ENCODE measurements around the gene CBLN4. TPM values are rescaled to one million over a fixed set of nuclear protein-coding genes. Genes with fewer than 3 reads are reported as not detected.

Gene CBLN4
- total and polyA plus RNA-seq, 12 donors: 5.0 to 35.5 (median 14.1) TPM

GRCh38 chr20:56001106-56001785 is 4.1 kb downstream of the CBLN4 start:
- no peak for DNase-seq
- intact Hi-C loops (cut with DNase I): no loop called here
- Histone ChIP-seq H3K36me3 (replicated peaks in 1 of 2) (no peaks in the 10 kb centered on the region), H3K9me3 (replicated peaks in 1 of 3) (no peaks in the 10 kb centered on the region), H3K27me3 (peaks cover 17% of the 10 kb centered on the region), H3K4me1 (replicated peaks in 1 of 2) (no peaks in the 10 kb centered on the region), H3K27ac (no peak overlapping the region), H3K4me3 (no peak overlapping the region)
- no peak for TF ChIP-seq CTCF (IDR thresholded peaks at IDR 0.05)
- TF ChIP-seq POLR2A (IDR thresholded peaks at IDR 0.05): no peak
- 57 to 68% (median 58%) methylated on average over 5 of the region's 5 CpGs for WGBS, 4 donors

GRCh38 chr20:55978550-55978949 is 26.8 kb downstream of the CBLN4 start:
- Histone ChIP-seq H3K27ac (no peak overlapping the region), H3K9me3 (replicated peaks in 1 of 3) (no peaks in the 10 kb centered on the region), H3K4me1 (replicated peaks in 1 of 2) (no peaks in the 10 kb centered on the region), H3K27me3 (no peaks in the 10 kb centered on the region), H3K36me3 (replicated peaks in 1 of 2) (no peaks in the 10 kb centered on the region), H3K4me3 (no peak overlapping the region)
- intact Hi-C loops (cut with DNase I): no loop called here
- no peak for DNase-seq
- TF ChIP-seq CTCF (IDR thresholded peaks at IDR 0.05) (no peak), POLR2A (IDR thresholded peaks at IDR 0.05) (no peak)
- WGBS, 4 donors: 52 to 60% (median 54%) methylated on average over 2 of the region's 2 CpGs

GRCh38 chr20:55977690-55978459 is 27.4 kb downstream of the CBLN4 start:
- DNase-seq: peak in 2 of 7 donors; percentile 18 to 28

More at GRCh38 chr20:55977690-55978459, 27.4 kb downstream of the CBLN4 start:
- Histone ChIP-seq H3K36me3 (replicated peaks in 1 of 2) (no peaks in the 10 kb centered on the region), H3K27ac (peak overlapping the region in 1 of 5 donors; percentile 40), H3K4me1 (replicated peaks in 1 of 2) (no peaks in the 10 kb centered on the region), H3K4me3 (no peak overlapping the region), H3K9me3 (replicated peaks in 1 of 3) (no peaks in the 10 kb centered on the region), H3K27me3 (no peaks in the 10 kb centered on the region)
- intact Hi-C loops (cut with DNase I): no loop called here
- TF ChIP-seq POLR2A (IDR thresholded peaks at IDR 0.05) (no peak), CTCF (IDR thresholded peaks at IDR 0.05) (no peak)
- WGBS, 4 donors: 18 to 25% (median 24%) methylated on average over 6 of the region's 6 CpGs

Measured in adrenal gland (tissue), 12 donors.